NCI-H2171 treated with DMSO at 0.1 percent for 48 hours (cell line): ENCODE measurements around the gene OGT.
"Not testable (repeated sequence)": the region's sequence is repeated elsewhere in the genome, so short reads cannot be mapped to it uniquely, and the experiment has no call there.

Source experiments
- DNase-seq: peaks from one replicate; lab custom pipeline; 2025; lab: John Stamatoyannopoulos, UW

The OGT gene

DNA sequence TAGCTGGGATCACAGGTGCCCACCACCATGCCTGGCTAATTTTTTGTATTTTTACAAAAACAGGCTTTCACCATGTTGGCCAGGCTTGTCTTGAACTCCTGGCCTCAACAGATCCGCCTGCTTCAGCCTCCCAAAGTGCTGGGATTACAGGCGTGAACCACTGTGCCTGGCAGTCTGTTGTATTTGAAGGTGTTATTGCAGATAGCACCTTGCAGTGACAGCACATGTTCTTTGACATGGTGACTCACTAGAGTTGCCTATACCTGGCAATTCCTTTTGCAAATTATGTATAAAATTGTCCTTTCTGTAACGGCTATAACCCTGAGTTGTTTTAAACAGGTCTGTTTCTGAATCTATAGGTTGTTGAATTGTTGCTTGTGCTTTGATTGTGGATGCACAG lies 7.9 kb downstream of the OGT start:
- DNase-seq = no peak

DNA sequence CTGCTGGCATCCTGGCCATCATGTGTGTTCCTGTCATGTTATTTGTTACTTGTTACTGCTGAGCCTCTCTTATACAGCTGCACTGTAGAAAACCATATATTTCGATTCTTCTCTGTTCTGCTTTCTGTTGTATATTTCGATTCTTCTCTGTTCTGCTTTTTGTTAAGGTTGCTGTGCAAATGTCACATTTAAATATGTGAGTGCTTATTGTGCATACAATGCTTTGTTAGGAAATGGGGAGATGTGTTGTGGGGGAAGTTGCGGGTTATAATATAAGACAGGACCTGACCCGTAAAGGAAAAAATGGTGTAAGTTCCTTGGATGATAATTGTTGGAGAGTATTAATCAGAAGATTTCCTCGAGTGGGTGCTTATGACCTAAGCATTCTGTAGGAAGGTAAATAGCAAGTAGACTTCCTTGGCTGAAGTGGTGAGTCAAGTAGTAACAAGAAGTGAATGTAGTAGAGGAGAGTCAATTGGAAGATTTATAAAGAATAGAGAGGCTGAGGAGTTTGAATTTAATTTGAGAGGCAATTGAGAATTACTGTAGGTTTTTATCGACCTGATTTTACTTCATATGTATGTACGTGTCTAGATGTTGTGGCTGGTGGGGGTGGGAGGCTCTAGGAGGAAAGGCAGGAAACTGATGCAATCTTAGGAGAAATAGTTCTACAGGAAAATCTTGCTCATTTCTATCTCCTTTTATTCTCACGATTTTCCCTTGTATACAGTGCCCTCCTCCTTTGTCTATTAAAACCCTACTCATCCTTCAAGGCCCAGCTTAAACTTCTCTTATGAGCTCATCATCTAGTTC lies 8.5 kb downstream of the OGT start:
- DNase-seq = no peak

DNA sequence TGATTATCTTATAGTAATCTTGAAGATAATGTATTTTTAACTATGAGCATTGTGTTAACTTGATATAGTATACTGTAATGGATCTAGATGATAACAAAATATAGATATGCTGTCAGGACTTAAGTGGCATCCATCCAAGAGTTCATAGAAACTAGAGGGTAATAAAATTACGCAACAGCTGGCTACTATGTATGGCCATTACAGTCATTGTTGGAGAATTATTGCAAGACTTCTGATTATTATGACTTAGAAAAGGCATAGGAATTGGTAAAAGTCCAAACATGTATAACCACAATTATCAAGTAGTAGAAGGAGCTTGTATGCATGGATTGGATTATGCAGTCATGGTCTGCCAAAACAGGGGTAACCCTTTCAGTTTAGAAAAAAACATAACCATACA lies 9.5 kb downstream of the OGT start:
- no peak for DNase-seq

DNA sequence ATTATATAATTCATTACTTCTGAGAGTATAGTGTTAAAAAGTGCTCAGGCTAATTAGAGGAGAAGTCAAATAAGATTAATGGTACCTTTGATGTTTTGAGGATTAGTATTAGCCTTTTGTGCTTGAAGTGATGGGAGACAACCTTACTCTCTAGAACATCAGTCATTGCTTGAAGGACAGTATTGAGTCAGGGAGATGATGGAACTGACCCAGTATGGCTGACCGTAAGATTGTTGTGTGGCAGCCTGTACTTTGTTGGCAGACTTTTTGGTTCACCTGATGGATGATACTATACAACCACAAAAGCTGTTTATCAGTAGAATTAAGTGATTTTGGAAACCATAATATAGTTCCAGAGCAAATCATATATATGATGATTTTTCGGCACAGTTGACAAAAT lies 9.9 kb downstream of the OGT start:
- DNase-seq = no peak

DNA sequence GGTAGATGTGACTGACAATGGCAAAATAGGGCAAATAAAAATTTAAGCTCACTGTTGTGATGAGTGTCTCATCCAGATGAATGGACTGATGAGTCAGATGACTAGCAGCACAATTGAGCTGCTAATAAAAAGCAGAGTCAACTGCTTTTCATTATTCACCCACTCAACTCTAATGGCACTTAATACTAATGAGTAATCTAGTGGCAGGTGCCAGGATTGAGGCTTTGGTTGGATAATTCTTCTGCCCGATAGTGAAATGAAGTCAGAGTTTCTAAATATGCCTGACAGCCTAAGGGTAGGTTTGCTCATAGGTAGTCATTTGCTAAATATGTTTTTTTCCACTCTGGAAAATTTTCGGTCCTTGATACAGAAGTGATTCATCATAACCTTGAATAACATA lies 10.4 kb downstream of the OGT start:
- DNase-seq = no peak

DNA sequence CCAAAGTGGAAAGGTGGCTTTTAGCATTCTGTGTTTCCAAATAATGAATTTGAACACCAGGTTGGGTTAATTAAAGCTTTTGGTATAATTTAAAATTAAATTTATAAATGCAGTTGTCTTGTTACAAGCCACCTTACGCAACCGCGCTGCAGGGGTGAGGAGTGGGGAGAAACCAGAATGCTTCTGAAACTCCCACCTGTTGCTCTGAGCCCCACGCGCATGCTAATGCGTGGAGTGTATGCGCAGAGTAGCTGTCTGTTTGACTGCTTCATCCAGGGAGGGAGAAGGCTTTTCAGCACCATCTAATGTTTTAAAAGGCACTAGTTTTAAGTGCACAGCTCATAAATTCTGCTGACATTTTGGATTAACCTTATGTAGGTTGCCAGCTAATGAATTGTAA lies 12.5 kb downstream of the OGT start:
- DNase-seq = no peak

DNA sequence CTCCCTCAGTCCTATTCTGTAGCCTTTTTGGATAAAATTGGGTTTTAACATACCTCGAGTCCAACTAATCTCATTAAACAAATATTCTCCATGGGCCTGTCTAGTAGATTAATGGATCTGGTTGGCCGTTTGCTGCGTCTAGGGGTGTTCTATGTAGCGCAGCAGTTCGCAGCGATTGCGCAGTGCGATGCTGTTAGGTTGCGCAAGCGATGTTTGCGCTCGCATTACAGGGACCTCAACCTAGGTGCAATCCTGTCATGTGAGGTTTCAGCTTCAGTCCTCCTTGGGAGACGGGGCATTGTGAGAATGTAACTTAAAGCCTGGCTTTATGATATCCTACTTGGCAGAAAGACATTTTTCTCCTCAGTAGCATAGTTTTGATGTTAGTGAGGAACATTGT lies 14.0 kb downstream of the OGT start:
- no peak for DNase-seq

DNA sequence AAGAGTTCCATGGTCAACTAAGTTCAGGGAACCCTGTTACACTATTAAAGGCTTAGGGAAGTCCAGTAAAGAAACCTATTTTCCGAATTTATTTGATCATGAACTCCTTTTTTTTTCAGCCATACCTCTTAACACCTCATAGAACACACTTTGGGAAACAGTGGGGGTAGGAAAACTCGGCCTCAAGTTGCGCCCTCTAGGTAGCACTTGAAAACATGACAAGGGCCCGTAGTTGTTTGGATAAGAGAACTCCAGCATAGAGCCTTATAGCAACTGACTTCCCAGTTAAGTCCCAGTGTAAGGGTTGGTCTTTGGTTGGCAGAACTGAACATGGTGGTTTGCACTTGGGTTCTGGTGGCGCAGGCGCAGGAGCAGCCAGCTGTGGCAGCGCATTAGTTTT lies 14.4 kb downstream of the OGT start:
- DNase-seq = no peak

DNA sequence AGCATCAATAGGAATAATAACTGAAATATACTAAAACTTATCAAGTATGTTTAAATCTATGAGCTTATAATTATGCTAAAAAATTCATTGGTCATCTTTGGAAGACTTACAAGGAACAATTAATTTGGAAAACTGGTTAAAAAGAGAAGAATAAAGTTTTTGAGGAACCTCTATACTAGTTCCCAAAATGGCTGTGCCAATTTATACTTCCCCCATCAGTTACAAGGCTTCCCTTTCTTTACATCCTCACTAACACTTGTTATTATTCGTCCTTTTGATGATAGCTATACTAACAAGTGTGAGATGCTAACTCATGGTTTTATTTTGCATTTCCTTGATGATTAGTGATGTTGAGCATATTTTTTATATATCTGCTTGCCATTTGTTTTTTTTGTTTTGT lies 17.1 kb downstream of the OGT start:
- DNase-seq = no peak

DNA sequence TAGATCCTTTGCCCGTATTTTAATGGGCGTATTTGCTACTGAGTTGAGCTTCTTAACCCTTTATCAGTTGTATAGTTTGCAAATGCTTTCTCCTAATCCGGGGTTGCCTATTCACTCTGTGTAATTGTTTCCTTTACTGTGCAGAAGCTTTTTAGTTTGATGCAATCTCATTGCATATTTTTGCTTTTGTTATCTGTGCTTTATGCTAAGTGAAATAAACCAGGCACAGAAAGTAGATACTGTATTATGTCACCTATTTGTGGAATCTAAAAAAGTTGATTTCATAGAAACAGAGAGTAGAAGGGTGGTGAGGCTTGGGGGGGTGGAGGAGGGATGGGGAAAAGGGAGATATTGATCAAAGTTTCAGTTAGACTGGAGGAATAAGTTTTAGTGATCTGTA lies 17.7 kb downstream of the OGT start:
- DNase-seq = no peak

DNA sequence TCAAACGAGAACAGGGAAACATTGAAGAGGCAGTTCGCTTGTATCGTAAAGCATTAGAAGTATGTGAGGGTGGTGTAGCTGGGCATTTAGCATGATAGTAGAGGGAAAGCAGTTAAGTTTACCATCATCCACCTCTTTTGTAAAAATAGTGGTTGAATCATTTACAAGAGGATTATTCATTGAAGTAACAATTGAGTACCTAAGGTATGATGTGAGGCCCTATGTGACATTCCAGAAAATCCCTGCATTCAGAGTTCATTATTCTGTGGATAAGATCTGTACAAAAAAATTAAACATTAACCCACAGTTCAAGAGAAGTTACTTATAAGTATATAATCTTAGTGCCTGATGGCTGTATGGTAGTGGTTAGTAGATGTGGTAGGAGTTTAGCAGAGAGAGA lies 23.1 kb downstream of the OGT start:
- DNase-seq = no peak

DNA sequence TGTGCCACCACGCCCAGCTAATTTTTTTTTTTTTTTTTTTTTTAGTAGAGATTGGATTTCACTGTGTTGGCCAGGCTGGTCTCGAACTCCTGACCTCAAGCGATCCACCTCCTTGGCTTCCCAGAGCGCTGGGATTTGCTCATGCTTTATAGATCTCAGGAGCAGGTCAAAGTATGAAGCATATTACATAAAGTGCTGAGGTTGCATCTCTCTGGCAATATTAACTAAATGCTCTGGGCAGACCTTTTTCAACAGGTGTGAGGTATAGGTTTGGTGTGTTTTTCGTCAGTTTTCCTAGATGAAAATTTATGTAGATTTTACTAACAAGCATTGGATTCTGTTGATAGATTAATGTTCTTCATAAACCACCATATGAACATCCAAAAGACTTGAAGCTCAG lies 26.0 kb downstream of the OGT start:
- DNase-seq = no peak

DNA sequence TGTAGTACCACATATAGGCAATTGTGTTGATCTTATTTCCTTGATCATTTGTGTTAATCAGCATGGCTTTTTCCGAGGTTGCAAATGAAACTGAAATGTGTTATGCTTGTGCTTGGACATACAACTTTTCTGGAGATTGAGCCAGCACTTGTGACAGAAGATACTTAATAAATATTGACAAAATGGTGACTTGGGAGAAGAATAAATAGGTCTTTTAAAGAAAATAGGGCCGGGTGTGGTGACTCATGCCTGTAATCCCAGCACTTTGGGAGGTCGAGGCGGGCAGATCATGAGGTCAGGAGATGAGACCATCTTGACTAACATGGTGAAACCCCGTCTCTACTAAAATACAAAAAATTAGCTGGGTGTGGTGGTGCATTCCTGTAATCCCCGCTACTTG lies 26.9 kb downstream of the OGT start:
- not testable (repeated sequence) for DNase-seq

DNA sequence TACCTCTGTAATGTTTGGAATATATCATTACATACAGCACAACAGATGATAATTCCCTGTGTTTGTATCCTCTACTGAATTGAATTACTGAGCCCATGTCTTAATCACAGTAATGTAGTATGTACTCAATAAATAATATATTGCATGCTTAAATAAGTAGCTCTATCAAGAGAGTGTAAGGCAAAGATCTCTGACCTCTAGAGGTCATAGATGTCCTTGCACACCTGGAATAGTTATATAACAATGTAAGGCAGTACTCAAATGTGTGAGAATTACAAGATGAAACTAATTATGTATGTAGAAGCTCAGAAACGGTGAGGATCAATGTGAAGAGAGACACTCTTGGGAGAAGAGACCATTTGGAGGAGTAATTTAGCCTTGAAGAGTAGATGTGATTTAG lies 31.0 kb downstream of the OGT start:
- no peak for DNase-seq

DNA sequence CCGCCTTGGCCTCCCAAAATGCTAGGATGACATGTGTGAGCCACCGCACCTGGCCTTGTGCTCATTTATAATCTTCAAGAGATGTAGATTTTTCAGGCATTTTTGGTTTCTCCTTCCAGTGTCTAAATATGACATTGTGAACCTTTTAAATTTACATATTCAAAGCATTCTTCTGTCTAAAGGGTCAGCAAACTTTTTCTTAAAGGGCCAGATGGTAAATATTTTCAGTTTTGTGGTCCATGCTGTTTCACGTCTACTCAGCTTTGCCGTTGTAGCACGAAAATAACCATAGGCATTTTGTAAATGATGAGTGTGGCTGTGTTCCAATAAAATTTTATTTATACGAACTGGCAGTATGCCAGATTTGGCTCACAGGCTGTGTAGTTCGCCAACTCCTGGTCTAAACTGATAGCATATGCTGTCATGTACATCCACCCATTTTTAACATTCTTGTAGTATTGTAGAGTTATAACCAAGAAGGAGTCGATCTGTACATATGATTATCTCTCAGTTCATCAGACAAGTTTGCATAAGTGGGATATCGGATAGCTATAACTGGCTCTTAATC lies 32.7 kb downstream of the OGT start:
- DNase-seq = no peak

DNA sequence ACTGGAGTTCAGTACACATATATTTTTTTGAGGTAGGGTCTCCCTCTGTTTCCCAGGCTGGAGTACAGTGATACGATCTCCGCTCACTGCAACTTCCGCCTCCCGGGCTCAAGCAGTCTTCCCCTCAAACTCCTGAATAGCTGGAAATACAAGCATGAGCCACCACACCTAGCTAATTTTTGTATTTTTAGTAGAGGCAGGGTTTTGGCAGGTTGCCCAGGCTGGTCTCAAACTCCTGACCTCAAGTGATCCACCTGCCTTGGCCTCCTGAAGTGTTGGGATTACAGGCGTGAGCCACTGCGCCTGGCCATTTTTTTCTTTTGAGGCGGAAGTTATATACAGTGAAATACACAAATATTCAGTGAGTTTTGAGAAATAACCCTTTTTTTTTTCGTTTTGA lies 38.5 kb downstream of the OGT start:
- not testable (repeated sequence) for DNase-seq

DNA sequence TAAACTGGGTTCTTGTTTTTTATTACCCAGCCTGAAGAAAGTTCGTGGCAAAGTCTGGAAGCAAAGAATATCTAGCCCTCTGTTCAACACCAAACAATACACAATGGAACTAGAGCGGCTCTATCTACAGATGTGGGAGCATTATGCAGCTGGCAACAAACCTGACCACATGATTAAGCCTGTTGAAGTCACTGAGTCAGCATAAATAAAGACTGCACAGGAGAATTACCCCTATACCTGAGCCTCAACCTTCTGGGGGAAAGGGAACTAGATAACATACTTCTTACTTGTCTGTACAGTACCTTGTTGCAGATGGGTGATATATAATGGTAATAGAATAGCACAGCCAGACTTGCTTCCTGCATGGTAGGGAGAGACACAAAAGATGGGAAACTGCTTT lies 40.7 kb downstream of the OGT start:
- no peak for DNase-seq

DNA sequence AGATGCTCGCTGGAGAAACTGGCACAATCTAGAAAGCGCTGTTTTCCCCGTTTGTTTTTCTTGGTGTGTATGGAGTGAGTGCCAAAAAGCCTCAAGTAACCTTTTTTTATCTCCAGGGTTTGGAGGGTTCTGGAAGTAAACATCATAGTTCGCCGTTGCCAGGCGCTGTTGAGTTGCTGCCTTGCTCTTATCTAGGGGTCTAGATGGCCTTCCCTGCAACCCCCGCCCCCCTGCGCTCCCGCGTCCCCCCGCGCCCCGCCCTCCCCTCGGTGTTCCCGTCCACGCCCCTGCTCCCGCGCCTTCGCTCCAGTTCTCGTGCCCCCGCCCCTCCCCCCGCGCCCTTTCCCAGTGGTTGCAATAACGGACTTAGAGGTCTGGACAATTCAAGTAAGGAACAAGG lies 44.8 kb downstream of the OGT start:
- no peak for DNase-seq

DNA sequence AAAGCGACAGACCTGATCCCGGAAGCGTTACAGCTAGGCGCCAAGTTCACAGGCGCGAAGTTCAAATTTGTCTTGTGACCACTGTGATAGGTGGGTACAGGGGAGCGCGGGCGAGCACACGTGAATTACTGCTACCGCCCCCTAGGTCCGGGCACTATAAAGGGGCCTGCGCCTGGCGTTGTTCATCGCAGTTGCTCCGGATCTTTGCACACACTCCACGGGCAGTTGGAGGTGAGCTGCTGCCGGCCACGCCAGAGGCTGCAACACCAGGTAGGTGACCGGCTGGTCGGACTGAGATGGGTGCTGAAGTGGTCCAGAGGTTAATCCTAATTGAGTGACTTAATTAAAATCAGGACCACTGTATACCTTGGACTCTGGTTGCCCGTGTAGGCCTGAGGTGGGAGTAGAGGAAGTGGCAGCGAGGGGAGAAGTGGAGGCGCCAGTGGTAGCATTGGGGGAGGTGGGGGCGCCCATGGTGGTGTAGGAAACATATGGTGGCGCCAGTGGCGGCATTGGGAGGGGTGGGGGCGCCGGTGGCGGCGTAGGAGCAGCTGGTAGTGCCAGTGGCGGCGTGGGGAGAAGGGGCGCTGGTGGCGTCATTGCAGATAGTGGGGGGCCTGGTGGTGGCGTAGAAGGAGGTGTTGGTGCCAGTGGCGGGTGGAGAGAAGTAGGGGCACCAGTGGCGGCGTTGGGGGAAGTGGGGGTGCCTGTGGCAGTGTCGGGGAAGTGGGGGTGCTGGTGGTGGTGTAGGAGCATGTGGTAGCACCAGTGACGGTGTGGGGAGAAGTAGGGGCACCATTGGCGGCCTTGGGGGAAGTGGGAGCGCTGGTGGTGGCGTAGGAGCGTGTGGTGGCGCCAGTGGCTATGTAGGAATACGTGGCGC lies 45.6 kb downstream of the OGT start, which contains the start of gene GCNA:
GCNA (plus strand) TSS at position 185 of the 883 bp plus-strand sequence. CDS start 2,385 bp downstream, outside the sequence.
- DNase-seq = no peak

DNA sequence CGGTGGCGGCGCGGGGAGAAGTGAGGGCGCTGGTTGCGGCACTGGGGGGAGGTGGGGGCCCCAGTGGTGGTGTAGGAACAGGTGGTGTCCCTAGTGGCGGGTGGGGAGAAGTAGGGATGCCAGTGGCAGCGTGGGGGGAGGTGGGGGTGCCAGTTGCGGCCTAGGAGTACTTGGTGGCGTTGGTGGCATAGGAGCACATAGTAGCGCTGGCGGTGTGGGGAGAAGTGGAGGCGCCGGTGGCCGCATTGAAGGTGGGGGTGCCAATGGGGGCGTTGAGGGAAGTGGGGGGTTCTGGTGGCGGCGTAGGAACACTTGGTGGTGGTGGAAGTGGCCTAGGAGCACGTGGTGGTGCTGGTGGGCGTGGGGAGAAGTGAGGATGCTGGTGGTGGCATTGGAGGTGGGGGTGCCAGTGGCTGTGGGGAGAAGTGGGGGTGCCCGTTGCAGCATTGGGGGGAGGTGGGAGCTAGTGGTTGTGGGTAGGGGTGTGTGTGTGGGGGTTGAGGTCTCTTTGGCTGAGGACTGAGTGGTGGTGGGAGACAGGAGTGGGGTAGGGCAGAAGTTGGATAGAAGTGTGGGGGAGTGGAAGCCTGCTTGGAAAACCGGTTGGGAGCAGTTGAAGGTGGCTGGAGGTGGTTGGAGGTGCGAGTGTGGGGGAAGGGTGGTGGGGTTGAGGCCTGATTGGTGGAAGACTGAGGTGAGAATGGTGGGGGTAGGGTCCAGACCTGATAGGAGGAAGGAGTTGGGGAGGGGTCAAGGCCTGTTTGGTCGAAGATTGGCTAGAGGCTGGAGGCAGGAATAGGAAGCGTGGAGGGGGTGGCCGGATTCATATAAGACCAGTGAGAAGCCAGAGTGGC lies 46.5 kb downstream of the OGT start:
- no peak for DNase-seq

DNA sequence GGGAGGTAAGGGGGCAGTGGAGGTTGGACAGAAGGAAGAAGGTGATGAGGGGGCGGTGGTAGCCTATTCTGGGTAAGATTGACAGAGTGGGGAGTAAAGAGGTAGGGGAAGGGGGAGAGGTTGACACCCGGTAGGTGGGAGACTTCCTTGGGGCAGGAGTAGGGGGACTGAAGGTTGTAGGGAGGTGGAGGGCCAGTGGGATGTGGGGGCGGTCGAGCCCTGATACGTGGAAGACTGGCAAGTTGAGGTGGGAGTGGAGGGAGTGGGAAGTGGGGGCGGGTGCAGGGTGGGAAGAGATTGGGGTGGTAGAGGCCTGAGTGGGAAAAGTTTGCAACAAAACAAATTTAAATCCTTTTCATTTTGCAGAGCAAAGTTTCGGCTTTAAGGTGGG lies 47.1 kb downstream of the OGT start:
- DNase-seq = no peak

DNA sequence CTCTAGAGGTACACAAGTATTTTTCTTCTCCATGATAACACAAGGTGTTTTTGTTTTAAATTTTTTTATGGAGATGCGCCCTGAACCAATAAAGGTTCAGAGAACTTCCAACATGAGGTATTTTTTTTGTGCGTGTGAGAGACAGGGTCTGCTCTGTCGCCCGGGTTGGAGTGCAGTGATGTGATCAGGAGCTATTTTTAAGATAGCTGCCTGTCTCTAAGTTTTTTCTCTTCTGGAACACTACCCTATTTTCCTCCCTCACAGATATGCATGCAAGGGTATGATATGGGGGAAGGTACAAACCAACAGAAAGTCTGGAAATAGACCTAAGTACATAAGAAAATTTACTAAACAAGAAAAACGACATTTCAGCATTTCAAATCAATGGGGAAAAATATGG lies 48.3 kb downstream of the OGT start:
- DNase-seq = no peak
